Stimulated activated naive CD8-positive, alpha-beta T cell treated with anti-CD3 and anti-CD28 coated beads, Interleukin-15, amount 100 ng/mL, for 72 hours (primary cell): Measurements from ENCODE around the gene RALGAPB.
"Not testable (repeated sequence)": the region's sequence is repeated elsewhere in the genome, so short reads cannot be mapped to it uniquely, and the experiment has no call there.

Experiments
- ATAC-seq: fragments of 150-1000 bp; cut with Tn5 transposase; 2 replicates; pipeline ENCODE4 v1.10.0; 2021; ENCODE audit warnings: mild to moderate bottlenecking, moderate library complexity
- DNase-seq, 2 donors: peaks; one replicate each; pipeline ENCODE4 v3.0.0; 2021 to 2022
- H3K27ac Mint-ChIP-seq, 2 donors: one replicate each; pipeline ENCODE4 v1.8.0; 2022; ENCODE audit warnings: mild to moderate bottlenecking in 2 of 2, mixed read lengths in 2 of 2, moderate library complexity in 2 of 2
- H3K27me3 Mint-ChIP-seq: one replicate; pipeline ENCODE4 v1.8.0; 2022; ENCODE audit warnings: mixed read lengths
- H3K4me1 Mint-ChIP-seq: one replicate; pipeline ENCODE4 v1.8.0; 2022; ENCODE audit warnings: mild to moderate bottlenecking, mixed read lengths
- H3K4me3 Mint-ChIP-seq, 2 donors: one replicate each; pipeline ENCODE4 v1.8.0; 2022; ENCODE audit warnings: mild to moderate bottlenecking in 2 of 2, mixed read lengths in 2 of 2, moderate library complexity in 1 of 2
- H3K9me3 Mint-ChIP-seq, 2 donors: one replicate each; pipeline ENCODE4 v1.8.0; 2022; ENCODE audit warnings: mixed read lengths in 2 of 2

The RALGAPB gene

DNA sequence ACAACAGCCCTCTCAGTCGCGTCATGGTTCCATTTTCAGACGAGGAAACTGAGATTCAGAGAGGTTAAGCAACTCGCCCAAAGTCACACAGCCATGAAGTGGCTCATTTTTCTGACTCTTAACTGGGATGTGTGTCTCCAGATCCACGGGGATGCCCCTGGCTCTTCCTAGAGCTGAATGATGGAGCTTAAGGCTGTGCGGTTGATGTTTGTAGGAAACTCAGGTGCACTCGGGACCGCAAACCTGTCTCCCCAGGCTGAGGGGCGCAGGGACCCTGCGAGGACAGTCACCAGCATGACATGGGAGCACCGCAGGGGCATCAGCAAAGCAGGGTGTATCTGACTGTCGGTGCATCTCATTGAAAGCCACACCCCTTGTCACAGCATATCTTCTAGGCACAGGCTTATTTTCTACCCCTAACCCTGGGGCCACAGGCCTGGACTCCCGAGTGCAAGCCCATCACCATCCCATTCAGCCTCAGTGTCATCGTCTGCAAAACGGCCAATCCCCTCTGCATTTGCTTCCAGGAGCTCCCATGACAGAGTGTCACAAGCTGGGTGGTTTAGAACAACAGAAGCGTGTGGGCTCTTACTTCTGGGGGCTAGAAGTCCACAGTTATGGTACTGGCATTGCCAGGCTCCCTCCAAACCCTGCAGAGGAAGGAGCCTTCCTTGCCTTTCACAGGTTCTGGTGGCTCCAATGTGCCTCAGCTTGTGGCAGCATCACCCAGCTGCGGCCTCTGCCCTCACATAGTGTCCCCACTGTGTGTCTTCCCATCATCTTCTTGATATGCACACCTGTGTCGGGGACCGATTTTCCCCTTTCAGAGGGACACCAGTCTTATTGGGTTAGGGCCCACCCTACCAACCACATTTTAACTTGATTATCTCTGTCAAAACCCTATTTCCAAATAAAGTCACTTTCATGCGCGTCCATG lies 119.1 kb downstream of the RALGAPB start:
- ATAC-seq: no peak
- Mint-ChIP-seq H3K27ac (no peak overlapping the region), H3K9me3 (no peaks in the 10 kb centered on the region), H3K4me1 (no peaks in the 10 kb centered on the region), H3K4me3 (no peak overlapping the region), H3K27me3 (peaks cover 3% of the 10 kb centered on the region)
- DNase-seq: no peak

DNA sequence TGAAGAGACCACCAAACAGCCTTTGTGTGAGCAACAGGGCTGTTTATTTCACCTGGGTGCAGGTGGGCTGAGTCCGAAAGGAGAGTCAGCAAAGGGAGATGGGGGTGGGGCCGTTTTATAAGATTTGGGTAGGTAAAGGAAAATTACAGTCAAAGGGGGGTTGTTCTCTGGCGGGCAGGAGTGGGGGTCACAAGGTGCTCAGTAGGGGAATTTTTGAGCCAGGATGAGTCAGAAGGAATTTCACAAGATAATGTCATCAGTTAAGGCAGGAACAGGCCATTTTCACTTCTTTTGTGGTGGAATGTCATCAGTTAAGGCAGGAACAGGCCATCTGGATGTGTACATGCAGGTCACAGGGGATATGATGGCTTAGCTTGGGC lies 119.8 kb downstream of the RALGAPB start:
- not testable (repeated sequence) for H3K27me3 Mint-ChIP-seq, ATAC-seq, H3K27ac Mint-ChIP-seq, H3K4me1 Mint-ChIP-seq, DNase-seq, H3K9me3 Mint-ChIP-seq, H3K4me3 Mint-ChIP-seq

DNA sequence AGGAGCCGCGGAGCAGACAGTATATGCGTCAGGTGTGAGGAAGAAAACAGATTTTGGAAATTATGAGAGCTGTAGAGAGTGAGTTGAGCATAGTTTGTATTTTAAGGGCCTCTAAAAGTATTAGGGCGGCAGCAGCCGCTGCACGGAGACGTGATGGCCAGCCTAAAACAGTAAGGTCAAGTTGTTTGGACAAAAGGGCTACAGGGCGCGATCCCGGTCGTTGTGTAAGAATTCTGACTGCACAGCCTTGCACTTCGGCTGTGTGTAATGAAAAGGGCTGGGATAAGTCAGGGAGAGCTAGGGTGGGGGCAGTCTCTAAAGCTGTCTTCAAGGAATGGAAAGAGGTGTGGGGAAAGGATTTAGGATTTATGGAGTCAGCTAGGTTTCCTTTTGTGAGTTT lies 121.6 kb downstream of the RALGAPB start:
- H3K27ac Mint-ChIP-seq, H3K4me1 Mint-ChIP-seq, ATAC-seq, H3K4me3 Mint-ChIP-seq, DNase-seq, H3K9me3 Mint-ChIP-seq: not testable (repeated sequence)
- H3K27me3 Mint-ChIP-seq: peaks cover 20% of the 10 kb centered on the region

DNA sequence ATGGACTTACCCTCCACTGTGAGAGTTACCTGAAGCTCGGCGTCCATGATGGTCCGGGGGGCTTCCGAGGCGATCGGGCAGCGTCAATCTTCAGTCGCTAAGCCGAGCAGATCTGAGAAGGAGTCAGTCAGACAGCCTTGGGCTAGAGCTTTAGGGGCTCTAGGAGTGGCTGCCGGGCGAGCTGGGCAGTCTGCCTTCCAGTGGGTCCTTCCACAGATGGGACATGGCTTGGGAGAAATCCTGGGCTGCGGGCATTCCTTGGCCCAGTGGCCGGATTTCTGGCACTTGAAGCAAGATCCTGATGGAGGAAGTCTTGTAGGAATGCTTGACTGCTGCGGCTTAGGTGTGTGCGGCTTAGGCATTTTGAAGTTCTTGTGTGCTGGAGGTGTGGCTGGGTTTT lies 123.2 kb downstream of the RALGAPB start:
- H3K4me1 Mint-ChIP-seq, DNase-seq, H3K9me3 Mint-ChIP-seq, ATAC-seq, H3K27ac Mint-ChIP-seq, H3K4me3 Mint-ChIP-seq: not testable (repeated sequence)
- H3K27me3 Mint-ChIP-seq: peaks cover 34% of the 10 kb centered on the region

DNA sequence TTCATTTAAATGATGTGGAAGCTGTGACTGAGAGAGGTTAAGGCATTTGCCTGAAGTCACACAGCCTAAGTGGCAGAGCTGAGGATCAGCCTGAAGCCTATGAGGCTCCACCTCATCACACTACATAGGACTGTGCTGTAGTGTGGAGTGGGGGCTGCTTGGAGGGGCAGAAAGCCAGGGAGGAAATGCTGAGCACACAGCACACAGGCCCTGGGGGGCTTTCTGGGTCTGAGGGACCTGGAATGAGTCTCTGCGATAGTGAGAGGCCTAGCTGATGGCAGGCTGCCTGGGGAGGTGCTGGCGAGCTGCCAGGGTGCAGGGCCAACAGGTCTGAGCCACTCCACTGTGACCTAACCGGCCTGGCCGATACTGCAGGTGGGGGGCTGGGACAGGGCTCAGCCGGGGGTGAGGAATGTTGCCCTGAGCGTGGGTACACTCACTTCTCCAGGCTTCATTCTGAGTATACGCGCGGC lies 126.8 kb downstream of the RALGAPB start:
- ATAC-seq (no peak), DNase-seq (no peak)
- Mint-ChIP-seq H3K4me3 (no peak overlapping the region), H3K4me1 (peaks cover 18% of the 10 kb centered on the region), H3K27me3 (peaks cover 68% of the 10 kb centered on the region), H3K27ac (no peak overlapping the region), H3K9me3 (no peaks in the 10 kb centered on the region)

DNA sequence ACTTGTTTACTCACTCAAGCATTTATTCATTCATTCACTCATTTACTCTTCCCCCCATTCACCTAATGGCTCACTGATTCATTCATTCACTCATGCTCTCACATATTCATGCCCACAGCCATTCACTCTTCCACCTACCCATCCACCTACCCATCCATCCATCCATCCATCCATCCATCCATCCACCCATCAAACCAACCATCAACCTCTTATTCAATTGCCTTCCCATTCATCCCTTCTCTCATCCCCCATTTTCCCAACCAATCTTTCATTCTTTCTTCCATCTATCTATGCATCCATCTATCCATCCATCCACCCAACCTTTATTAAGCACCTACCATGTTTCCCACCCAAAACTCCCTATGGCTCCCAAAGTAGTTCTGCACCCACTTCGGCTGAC lies 127.4 kb downstream of the RALGAPB start:
- peaks cover 72% of the 10 kb centered on the region for H3K27me3 Mint-ChIP-seq
- ATAC-seq (no peak), DNase-seq (no peak)
- no peak overlapping the region for H3K27ac Mint-ChIP-seq
- H3K4me3 Mint-ChIP-seq: no peak overlapping the region
- H3K4me1 Mint-ChIP-seq: peaks cover 18% of the 10 kb centered on the region
- no peaks in the 10 kb centered on the region for H3K9me3 Mint-ChIP-seq

DNA sequence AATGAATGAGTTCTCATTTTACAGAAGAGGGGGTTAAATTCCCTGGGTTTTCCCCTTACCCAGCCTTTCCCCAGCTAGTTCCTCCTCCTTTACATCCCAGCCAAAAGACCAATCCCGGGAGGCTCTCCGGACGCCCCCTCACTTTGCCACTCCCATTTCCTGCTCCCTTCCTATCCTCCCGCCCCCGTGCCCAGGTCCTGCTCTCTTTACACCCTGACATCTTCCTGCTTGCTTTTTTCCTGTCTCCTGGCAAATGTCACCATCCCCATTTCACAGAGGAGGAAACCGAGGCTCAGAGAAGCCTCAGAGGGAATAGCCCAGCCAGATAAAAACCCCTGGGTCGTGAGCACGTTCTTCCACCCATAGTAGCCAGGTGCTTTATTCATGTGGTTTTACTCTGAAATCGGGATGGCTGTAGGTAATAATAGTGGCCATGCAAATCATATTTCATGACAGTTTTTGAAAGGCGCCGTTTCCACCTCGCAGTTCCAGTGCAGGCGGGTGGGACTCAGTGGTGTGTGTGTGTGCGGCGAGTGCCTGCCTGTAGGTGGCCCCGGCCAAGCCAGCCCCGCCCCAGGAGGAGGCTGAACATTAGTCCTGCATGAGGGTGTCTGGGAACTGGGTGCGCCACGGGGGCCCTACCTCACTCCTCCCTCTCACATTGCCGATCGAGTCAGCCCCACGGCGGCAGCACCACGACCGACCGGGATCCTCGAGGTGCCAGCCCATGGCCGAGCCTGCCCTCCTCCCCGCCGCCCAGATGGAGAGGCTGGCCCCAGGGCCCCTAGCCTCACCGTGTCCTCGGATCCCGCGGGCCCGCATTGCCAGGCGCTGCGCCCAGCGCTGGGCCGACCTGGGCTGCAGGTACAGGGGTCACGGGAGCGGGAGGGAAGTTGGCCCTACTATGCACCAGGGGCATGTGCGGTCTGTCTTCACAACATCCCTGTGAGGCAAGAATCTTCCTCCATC lies 128.9 kb downstream of the RALGAPB start, which contains the start of gene ARHGAP40:
ARHGAP40 (plus strand) TSS at position 594 of the 969 bp plus-strand sequence.
- ATAC-seq (peak; percentile 95), DNase-seq (peak; percentile 32 to 33)
- Mint-ChIP-seq H3K9me3 (no peaks in the 10 kb centered on the region), H3K27me3 (peaks cover 76% of the 10 kb centered on the region), H3K27ac (no peak within 1 kb of the TSS), H3K4me1 (peaks cover 18% of the 10 kb centered on the region), H3K4me3 (peak within 1 kb of the TSS; percentile 27 to 61)

DNA sequence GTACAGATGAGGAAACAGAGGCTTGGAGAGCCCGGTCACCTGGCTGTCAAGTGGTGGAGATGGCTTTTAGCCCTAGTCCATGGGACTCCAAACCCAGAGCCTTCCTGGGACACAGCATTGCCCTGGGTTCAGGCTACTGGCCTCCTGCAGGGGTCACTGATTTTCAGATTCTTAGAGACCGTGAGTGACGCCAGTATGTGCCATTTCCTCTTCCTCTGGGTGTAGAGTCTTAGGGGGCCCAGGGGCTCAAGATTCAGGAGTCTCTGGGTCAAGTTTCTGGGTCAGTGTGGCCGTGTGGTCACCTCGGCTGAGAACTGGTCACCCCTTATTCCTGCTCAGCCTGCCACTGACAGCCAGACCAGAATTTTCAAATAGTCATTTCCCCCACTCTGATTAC lies 129.5 kb downstream of the RALGAPB start:
- H3K27ac Mint-ChIP-seq: no peak overlapping the region
- H3K4me1 Mint-ChIP-seq: peaks cover 18% of the 10 kb centered on the region
- no peak for ATAC-seq
- H3K27me3 Mint-ChIP-seq: peaks cover 76% of the 10 kb centered on the region
- no peaks in the 10 kb centered on the region for H3K9me3 Mint-ChIP-seq
- no peak overlapping the region for H3K4me3 Mint-ChIP-seq
- no peak for DNase-seq

DNA sequence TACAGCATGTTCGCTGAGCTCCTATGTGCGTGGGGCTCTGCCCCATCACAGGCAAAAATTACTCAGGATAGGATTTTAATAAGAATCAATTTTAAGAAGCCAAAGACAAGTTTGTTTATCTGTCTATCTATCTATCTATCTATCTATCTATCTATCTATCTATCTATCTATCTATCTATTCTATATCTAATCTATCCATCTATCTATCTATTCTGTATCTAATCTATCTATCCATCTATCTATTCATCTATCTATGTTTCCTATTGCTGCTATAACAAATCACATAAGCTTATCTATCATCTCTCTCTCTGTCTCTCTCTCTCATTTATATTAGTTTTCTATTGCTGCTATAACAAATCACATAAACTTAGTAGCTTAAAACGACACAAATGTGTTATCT lies 130.6 kb downstream of the RALGAPB start:
- DNase-seq: no peak
- Mint-ChIP-seq H3K9me3 (no peaks in the 10 kb centered on the region), H3K4me1 (peaks cover 18% of the 10 kb centered on the region), H3K27ac (no peak overlapping the region), H3K4me3 (no peak overlapping the region), H3K27me3 (peaks cover 76% of the 10 kb centered on the region)
- no peak for ATAC-seq

DNA sequence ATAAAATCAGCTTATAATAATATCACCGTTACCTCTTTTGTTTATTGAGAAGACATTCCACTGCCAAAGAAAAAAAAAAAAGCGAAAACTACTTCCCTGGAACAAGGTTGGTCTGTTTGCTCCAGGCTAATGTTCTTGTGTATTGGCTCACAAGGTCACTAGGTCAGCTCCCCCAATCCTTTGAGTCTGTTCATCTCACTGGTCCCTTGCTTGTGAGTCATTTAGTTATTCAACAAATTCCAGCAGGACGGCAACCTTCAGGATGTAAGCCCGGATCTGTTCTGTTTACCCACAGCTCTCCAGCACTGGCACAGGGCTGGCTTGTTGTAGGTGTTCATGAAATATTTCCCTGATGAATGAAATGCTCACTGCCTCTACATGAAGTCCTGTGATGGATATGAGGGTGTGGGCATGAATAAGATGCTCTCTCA lies 132.2 kb downstream of the RALGAPB start:
- DNase-seq: no peak
- H3K4me1 Mint-ChIP-seq: peaks cover 18% of the 10 kb centered on the region
- no peak for ATAC-seq
- no peak overlapping the region for H3K4me3 Mint-ChIP-seq
- H3K9me3 Mint-ChIP-seq: no peaks in the 10 kb centered on the region
- H3K27me3 Mint-ChIP-seq: peaks cover 87% of the 10 kb centered on the region
- H3K27ac Mint-ChIP-seq: no peak overlapping the region

DNA sequence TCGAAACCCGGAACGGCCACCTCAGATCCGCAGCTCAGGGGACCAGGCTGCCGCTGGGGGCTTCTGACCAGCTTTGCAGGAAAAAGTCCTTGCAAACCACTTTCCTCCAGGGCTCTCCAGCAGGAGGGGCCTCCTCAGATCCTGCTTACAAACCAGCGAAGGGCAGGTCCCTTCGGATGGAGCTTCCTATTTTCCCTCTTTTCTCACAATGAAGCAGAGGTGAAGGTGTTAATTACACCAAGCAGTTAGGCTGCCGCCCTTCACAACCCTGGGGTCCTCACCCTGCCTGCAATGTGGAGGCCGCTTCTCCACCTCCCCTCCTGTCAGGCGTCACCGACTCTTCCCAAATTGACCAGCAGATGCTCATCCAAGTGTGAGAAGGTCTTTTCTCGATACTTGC lies 134.7 kb downstream of the RALGAPB start:
- no peaks in the 10 kb centered on the region for H3K9me3 Mint-ChIP-seq
- peaks cover 2% of the 10 kb centered on the region for H3K4me1 Mint-ChIP-seq
- DNase-seq (no peak), ATAC-seq (no peak)
- H3K27ac Mint-ChIP-seq: no peak overlapping the region
- H3K27me3 Mint-ChIP-seq: peaks cover 73% of the 10 kb centered on the region
- no peak overlapping the region for H3K4me3 Mint-ChIP-seq

DNA sequence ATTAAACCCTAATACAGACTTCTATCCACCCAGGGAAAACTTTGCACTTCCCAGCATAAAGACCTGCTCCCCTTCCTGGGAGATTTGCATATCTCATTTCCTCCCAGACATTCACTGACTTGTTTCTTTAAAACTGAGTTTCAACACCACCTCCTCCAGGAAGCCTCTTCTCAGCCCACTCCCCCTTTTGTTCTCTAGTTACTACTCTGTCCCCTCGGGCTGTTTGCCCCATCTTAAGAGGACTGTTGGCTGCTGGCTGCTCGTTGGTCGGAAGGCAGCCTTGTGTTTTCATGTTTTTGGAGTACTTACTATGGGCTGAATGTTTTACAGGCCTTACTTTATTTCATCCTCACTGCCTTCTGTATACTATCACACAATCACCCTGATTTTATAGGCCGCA lies 135.5 kb downstream of the RALGAPB start:
- Mint-ChIP-seq H3K4me3 (no peak overlapping the region), H3K9me3 (no peaks in the 10 kb centered on the region), H3K4me1 (no peaks in the 10 kb centered on the region), H3K27me3 (peaks cover 65% of the 10 kb centered on the region), H3K27ac (no peak overlapping the region)
- DNase-seq (no peak), ATAC-seq (no peak)

DNA sequence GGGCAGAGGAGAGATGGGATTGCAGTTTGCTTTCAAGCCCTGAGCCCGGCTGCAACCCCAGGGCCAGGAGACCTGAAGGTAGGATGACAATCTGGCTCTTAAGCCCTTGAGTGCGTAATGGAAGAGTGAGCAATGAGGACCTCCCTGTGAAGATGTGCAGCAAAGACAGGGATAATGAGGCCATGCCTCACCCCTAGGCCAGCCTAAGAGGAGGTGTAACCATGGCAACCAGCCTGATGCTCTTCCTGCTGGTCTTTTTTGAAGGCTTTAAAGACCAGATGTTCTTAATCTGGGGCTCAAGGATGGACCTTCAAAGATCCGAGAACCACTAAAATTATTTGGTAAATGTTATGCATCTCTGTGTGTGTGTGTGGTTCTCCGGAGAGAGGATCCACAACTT lies 137.2 kb downstream of the RALGAPB start:
- no peak for DNase-seq
- no peaks in the 10 kb centered on the region for H3K4me1 Mint-ChIP-seq
- no peaks in the 10 kb centered on the region for H3K9me3 Mint-ChIP-seq
- H3K4me3 Mint-ChIP-seq: no peak overlapping the region
- H3K27ac Mint-ChIP-seq: no peak overlapping the region
- peaks cover 52% of the 10 kb centered on the region for H3K27me3 Mint-ChIP-seq
- no peak for ATAC-seq

DNA sequence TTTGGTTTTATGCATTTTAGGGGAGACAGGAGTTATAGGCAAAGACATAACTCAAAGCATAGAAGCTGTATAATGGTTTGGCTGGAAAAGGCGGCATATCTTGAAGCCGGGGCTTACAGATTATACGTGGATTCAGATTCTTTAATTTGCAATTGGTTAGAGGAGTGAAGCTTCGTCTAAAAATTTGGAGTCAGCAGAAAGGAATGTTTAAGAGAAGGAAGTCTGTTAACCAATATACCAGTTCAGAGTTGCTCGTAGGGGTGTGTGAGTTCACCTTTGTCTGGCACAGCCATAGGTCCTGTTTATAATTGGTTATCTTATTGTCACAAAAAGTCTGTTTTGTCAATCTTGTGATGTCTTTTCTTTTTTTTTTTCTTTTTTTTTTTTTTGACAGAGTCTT lies 137.9 kb downstream of the RALGAPB start:
- H3K9me3 Mint-ChIP-seq: no peaks in the 10 kb centered on the region
- H3K4me1 Mint-ChIP-seq: no peaks in the 10 kb centered on the region
- no peak overlapping the region for H3K27ac Mint-ChIP-seq
- H3K4me3 Mint-ChIP-seq: no peak overlapping the region
- peaks cover 47% of the 10 kb centered on the region for H3K27me3 Mint-ChIP-seq
- no peak for DNase-seq
- no peak for ATAC-seq

DNA sequence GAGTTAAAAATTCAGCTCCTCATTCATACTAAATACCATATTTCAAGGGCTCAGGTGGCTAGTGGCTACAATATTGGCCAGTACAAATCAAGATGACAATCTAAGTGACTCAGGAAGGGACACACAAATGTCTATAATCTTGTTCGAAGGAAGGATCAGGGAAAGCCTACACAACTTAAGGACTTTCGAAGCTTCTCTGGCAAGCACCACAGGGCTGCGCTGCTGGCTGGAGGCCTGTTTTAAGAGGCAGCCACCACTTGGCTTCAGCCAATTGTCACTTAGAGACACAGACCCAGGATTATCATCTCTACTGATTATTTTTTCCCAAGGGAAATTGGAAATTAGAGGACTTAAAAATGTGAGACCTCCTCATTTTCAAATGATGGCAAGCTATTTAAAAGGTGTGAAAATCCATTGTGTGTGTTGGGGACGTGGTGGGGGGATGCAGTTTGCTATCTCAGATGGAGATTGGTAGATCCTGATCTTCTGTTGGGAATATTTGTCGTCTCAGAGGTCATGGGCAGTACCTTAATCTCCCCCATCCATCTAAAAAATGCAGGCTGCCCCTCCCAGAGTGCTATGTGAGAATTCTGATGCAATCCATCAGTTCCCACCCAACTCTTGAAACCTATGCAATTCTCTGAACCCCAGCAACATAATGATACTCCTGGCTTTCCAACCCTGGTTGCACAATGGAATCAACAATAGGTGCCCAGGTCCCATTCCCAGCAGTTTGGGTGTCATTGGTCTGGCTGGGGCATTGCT lies 140.3 kb downstream of the RALGAPB start:
- no peaks in the 10 kb centered on the region for H3K4me1 Mint-ChIP-seq
- no peak overlapping the region for H3K4me3 Mint-ChIP-seq
- ATAC-seq (no peak), DNase-seq (no peak)
- no peaks in the 10 kb centered on the region for H3K9me3 Mint-ChIP-seq
- no peak overlapping the region for H3K27ac Mint-ChIP-seq
- H3K27me3 Mint-ChIP-seq: peaks cover 49% of the 10 kb centered on the region
